Heart left ventricle (tissue), 16 donors: ENCODE data around the gene DNAJC5. TPM values are rescaled to one million over a fixed set of nuclear protein-coding genes. Genes with fewer than 3 reads are reported as not detected.

Experiments
- ATAC-seq, 4 donors: fragments of 200-7000 bp; cut with Tn5 transposase; one replicate each; pipeline ENCODE4 v1.9.1; 2020 to 2022; ENCODE audit warnings: moderate library complexity in 4 of 4, mild to moderate bottlenecking in 3 of 4, moderate number of reproducible peaks in 1 of 4
- DNase-seq, 5 donors: peaks; one replicate each; pipeline ENCODE4 v3.0.0-alpha.2; 2020
- H3K27ac ChIP-seq, 12 donors: fragments of 200-600 bp; sonication (generic) in 4 of 12; one replicate each; pipeline versions ENCODE4 v1.5.0 to v1.8.0; 2016 to 2022; ENCODE audit warnings: mild to moderate bottlenecking in 2 of 12
- H3K27me3 ChIP-seq, 9 donors: fragments of 200-600 bp; sonication (generic) in 2 of 9; one replicate each; pipeline versions ENCODE4 v1.5.1 to v1.8.0; 2016 to 2022; ENCODE audit warnings: mild to moderate bottlenecking in 3 of 9
- H3K36me3 ChIP-seq, 9 donors: fragments of 200-600 bp; sonication (generic) in 2 of 9; one replicate each; pipeline versions ENCODE4 v1.5.0 to v1.8.0; 2018 to 2022; ENCODE audit warnings: mild to moderate bottlenecking in 2 of 9
- H3K4me1 ChIP-seq, 12 donors: fragments of 200-600 bp; sonication (generic) in 4 of 12; one replicate each; pipeline versions ENCODE4 v1.5.0 to v1.8.0; 2016 to 2022; ENCODE audit warnings: mild to moderate bottlenecking in 3 of 12
- H3K4me3 ChIP-seq, 12 donors: fragments of 200-600 bp; sonication (generic) in 4 of 12; one replicate each; pipeline versions ENCODE4 v1.5.0 to v1.8.0; 2017 to 2022; ENCODE audit warnings: mild to moderate bottlenecking in 9 of 12, moderate library complexity in 4 of 12
- H3K9me3 ChIP-seq, 12 donors: fragments of 200-600 bp; sonication (generic) in 4 of 12; one replicate each; pipeline versions ENCODE4 v1.5.0 to v1.8.0; 2016 to 2022; ENCODE audit warnings: mild to moderate bottlenecking in 1 of 12
- POLR2A ChIP-seq, 2 donors: fragments of 450-650 bp; IDR thresholded peaks; one replicate each; pipeline ENCODE4 v1.6.1; 2017; ENCODE audit warnings: antibody characterized with exemption in 2 of 2, mild to moderate bottlenecking in 2 of 2, moderate library complexity in 2 of 2
- WGBS, 4 donors: extraction: QIAGEN DNeasy Blood & Tissue Kit in 2 of 4; methylation state at CpG; one replicate each; pipeline versions ENCODE4 v1.1.5 to v1.1.7; 2013 to 2018; 5-methylcytosine and 5-hydroxymethylcytosine counted together
- intact Hi-C, 10 donors: fragments of 100-400 bp; cut with DNase I; formaldehyde crosslinking; loops; one replicate each; pipeline versions ENCODE4 v1.11.1 to v1.14.2; 2022
- long read RNA-seq, 3 donors: library from polyadenylated mRNA; unstranded; transcript quantifications; one replicate each; pipeline ENCODE4 v2.0.0, GENCODE V29; 2020 to 2021
- polyA plus RNA-seq, 2 donors: library from polyadenylated mRNA; stranded (reverse); fragments of 200-250 nt; gene quantifications; one replicate each; pipeline ENCODE4 v1.2.3, GENCODE V29; 2013
- total RNA-seq, 9 donors: library from RNA; depleted of rRNA in 2 of 9; stranded (reverse); fragments of >200 nt in 2 of 9; fragmentation: NEBNext Ultra II Directional in 3 of 9; extraction: Animal tissue kit (Norgen Biotek cat#: 25700) in 3 of 9; gene quantifications; one replicate each; pipeline versions ENCODE4 v1.1.0 to v1.2.4, GENCODE V29; 2016 to 2023
- TF ChIP-seq, protein P1 (sequence below), 12 donors: fragments of 200-600 bp; sonication (generic) in 4 of 12; IDR thresholded peaks; one replicate each; pipeline versions ENCODE4 v1.5.0 to v1.8.0; 2018 to 2022; ENCODE audit warnings: antibody characterized with exemption in 12 of 12, mild to moderate bottlenecking in 5 of 12
- donor health status: ischemic (EF 13 %, LVEDD 7.1; RV severe dilation, severe dysfunction).
- donor health status: healthy with polysubstance abuse.
- donor health status: DM: no; HTN: yes; CAD: no.
- donor health status: DM: no; HTN: no; CAD: no.
- donor health status: ischemic (EF 25% LVEDD 6.9; RV normal size, moderate dysfunction).
- donor health status: ischemic (EF 25% LVEDD 5.7; RV mildly dilated, moderate dysfunction).
- donor health status: healthy.
- donor health status: DM: yes; HTN: yes; CAD: no.
- donor health status: ischemic (EF 35%, LVEDD 5.7; RV mildly dilated, moderate dysfunction).
- donor health status: nonischemic (EF 11% LVEDD 7.7; RV severe dilation, severe dysfunction).
- donor health status: DM: yes; HTN: yes; CAD: no.
- donor health status: PGD.
- donor health status: ischemic (EF 29% LVEDD 5.4; RV normal size, mild dysfunction).
- donor health status: nonischemic (EF 23%, LVEDD 6.1; RV moderate dilation, normal function).

DNAJC5 gene, protein sequence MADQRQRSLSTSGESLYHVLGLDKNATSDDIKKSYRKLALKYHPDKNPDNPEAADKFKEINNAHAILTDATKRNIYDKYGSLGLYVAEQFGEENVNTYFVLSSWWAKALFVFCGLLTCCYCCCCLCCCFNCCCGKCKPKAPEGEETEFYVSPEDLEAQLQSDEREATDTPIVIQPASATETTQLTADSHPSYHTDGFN
- total RNA-seq = 10 to 100 TPM; 34.8 to 57.1 (median 46.1) TPM
- 10 to 100 TPM; 21.1 to 46.3 TPM for polyA plus RNA-seq
- long read RNA-seq, donor 1, full-length matches to known transcripts = 9 of 100 reads
- long read RNA-seq, donor 1, partial matches to known transcripts = 89 of 100 reads
- long read RNA-seq, donor 1, other reads (novel, unspliced or antisense) = 2 of 100 reads
- long read RNA-seq, donor 2, full-length matches to known transcripts = 32 of 283 reads
- long read RNA-seq, donor 2, partial matches to known transcripts = 243 of 283 reads
- long read RNA-seq, donor 2, other reads (novel, unspliced or antisense) = 8 of 283 reads
- long read RNA-seq, donor 3, full-length matches to known transcripts = 10 of 138 reads
- long read RNA-seq, donor 3, partial matches to known transcripts = 51 of 138 reads
- long read RNA-seq, donor 3, other reads (novel, unspliced or antisense) = 77 of 138 reads

GRCh38 chr20:63894358-63895201, at the start of gene DNAJC5:
Gene DNAJC5 (plus strand): TSS chr20:63895126. CDS start chr20:63928346, 33,220 bp downstream.
- peaks cover 9 to 50% (median 35%) of the 10 kb centered on the region in 12 donors for H3K4me1 ChIP-seq
- 1 to 3% (median 1%) methylated on average over 34 to 82 of the region's 82 CpGs for WGBS, 4 donors

GRCh38 chr20:63846128-63846771, 48.7 kb upstream of the DNAJC5 start:
- Histone ChIP-seq H3K4me3 (peak overlapping the region in 11 of 12 donors; percentile 3 to 50 (median 43)), H3K36me3 (no peaks in the 10 kb centered on the region), H3K27ac (peak overlapping the region; percentile 71 to 96 (median 84)), H3K9me3 (no peaks in the 10 kb centered on the region), H3K27me3 (peaks cover 0 to 33% (median 0%) of the 10 kb centered on the region in 9 donors), H3K4me1 (peaks cover 0 to 53% (median 44%) of the 10 kb centered on the region in 12 donors)
- intact Hi-C loops = loop anchor here in 2 of 10 donors (1.0 to 2.0 kb wide), 2 partner anchors 12 to 13 kb away; no protein-coding TSS in a partner anchor
- 0 to 1% (median 0%) methylated on average over 3 to 24 of the region's 24 CpGs for WGBS, 4 donors
- ATAC-seq (peak; percentile 79 to 87 (median 84)), DNase-seq (peak; percentile 85 to 91 (median 90))
- TF ChIP-seq, protein P1, sequence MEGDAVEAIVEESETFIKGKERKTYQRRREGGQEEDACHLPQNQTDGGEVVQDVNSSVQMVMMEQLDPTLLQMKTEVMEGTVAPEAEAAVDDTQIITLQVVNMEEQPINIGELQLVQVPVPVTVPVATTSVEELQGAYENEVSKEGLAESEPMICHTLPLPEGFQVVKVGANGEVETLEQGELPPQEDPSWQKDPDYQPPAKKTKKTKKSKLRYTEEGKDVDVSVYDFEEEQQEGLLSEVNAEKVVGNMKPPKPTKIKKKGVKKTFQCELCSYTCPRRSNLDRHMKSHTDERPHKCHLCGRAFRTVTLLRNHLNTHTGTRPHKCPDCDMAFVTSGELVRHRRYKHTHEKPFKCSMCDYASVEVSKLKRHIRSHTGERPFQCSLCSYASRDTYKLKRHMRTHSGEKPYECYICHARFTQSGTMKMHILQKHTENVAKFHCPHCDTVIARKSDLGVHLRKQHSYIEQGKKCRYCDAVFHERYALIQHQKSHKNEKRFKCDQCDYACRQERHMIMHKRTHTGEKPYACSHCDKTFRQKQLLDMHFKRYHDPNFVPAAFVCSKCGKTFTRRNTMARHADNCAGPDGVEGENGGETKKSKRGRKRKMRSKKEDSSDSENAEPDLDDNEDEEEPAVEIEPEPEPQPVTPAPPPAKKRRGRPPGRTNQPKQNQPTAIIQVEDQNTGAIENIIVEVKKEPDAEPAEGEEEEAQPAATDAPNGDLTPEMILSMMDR (IDR thresholded peaks at IDR 0.05) = peak in 3 of 12 donors; percentile 7 to 37 (median 20)
- no peak for TF ChIP-seq POLR2A (IDR thresholded peaks at IDR 0.05)

More at GRCh38 chr20:63894358-63895201, at the start of gene DNAJC5:
- Histone ChIP-seq H3K9me3 (no peaks in the 10 kb centered on the region), H3K36me3 (peaks cover 0 to 37% (median 18%) of the 10 kb centered on the region in 9 donors), H3K27me3 (no peaks in the 10 kb centered on the region), H3K27ac (peak within 1 kb of the TSS; percentile 42 to 96 (median 82)), H3K4me3 (peak within 1 kb of the TSS; percentile 30 to 80 (median 68))
- TF ChIP-seq, protein P1 (IDR thresholded peaks at IDR 0.05) = no peak
- TF ChIP-seq POLR2A (IDR thresholded peaks at IDR 0.05) = peak in 1 of 2 donors; percentile 52
- intact Hi-C loops = loop anchor here in 4 of 10 donors (1.0 to 10.0 kb wide), 4 partner anchors 29 to 170 kb away; partner anchors contain the start of genes TPD52L2 (in 2 of the 4) and TCEA2 (in 1 of the 4)
- peak; percentile 93 to 96 (median 95) for ATAC-seq
- DNase-seq = peak; percentile 96 to 99 (median 97)

DNA sequence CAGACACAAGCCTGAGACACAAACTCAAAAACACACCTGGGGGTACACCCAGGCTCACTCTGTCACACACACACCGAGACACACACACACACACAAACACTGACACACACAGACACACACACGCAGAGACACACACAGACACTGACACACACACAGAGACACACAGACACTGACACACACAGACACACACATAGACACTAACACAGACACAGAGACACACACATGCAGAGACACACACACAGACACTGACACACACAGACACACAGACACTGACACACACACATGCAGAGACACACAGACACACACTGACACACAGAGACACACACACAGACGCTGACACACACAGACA, 48.1 kb upstream of the DNAJC5 start:
- TF ChIP-seq POLR2A (IDR thresholded peaks at IDR 0.05) = no peak
- TF ChIP-seq, protein P1 (IDR thresholded peaks at IDR 0.05) = no peak
- Histone ChIP-seq H3K36me3 (no peaks in the 10 kb centered on the region), H3K4me3 (peak overlapping the region in 1 of 12 donors; percentile 50), H3K9me3 (no peaks in the 10 kb centered on the region), H3K27ac (peak overlapping the region; percentile 71 to 96 (median 84)), H3K4me1 (peaks cover 0 to 53% (median 44%) of the 10 kb centered on the region in 12 donors), H3K27me3 (peaks cover 0 to 33% (median 0%) of the 10 kb centered on the region in 9 donors)
- WGBS, 4 donors = 29 to 44% (median 33%) methylated on average over 2 to 3 of the region's 3 CpGs
- no peak for DNase-seq
- no peak for ATAC-seq
- intact Hi-C loops = loop anchor here in 2 of 10 donors (1.0 to 2.0 kb wide), 2 partner anchors 11 to 14 kb away; no protein-coding TSS in a partner anchor
